Liver (tissue), 9 donors: ENCODE measurements around the gene DNAJB6. TPM values are rescaled to one million over a fixed set of nuclear protein-coding genes. Genes with fewer than 3 reads are reported as not detected.

Experiments
- DNase-seq: peaks from one replicate; pipeline ENCODE4 v3.0.0-alpha.2; 2017; ENCODE audit warnings: low spot score
- H3K27ac ChIP-seq, 2 donors: one replicate each; pipeline ENCODE4 v1.7.0; 2013; ENCODE audit warnings: inconsistent platforms in 2 of 2, low read length in 2 of 2, control low read depth in 1 of 2, low read depth in 1 of 2, mild to moderate bottlenecking in 1 of 2
- H3K27me3 ChIP-seq, 4 donors: one replicate each; pipeline versions ENCODE4 v1.6.1 to v1.7.0; 2013; ENCODE audit warnings: low read length in 3 of 4, inconsistent platforms in 1 of 4, mild to moderate bottlenecking in 1 of 4, moderate library complexity in 1 of 4; ENCODE audit not compliant: control insufficient read depth in 4 of 4, insufficient read depth in 4 of 4
- H3K36me3 ChIP-seq, 4 donors: one replicate each; pipeline versions ENCODE4 v1.6.1 to v1.7.0; 2013; ENCODE audit warnings: low read length in 3 of 4, mild to moderate bottlenecking in 3 of 4, low read depth in 1 of 4, moderate library complexity in 1 of 4; ENCODE audit not compliant: control insufficient read depth in 4 of 4, insufficient read depth in 3 of 4
- H3K4me1 ChIP-seq, 4 donors: one replicate each; pipeline versions ENCODE4 v1.6.1 to v1.7.0; 2013; ENCODE audit warnings: low read length in 3 of 4, mild to moderate bottlenecking in 3 of 4, moderate library complexity in 1 of 4; ENCODE audit not compliant: control insufficient read depth in 4 of 4, insufficient read depth in 4 of 4
- H3K4me3 ChIP-seq, 3 donors: one replicate each; pipeline versions ENCODE4 v1.6.1 to v1.7.0; 2013; ENCODE audit warnings: low read length in 3 of 3, control low read depth in 1 of 3, low read depth in 1 of 3, mild to moderate bottlenecking in 1 of 3
- H3K9ac ChIP-seq, 2 donors: one replicate each; pipeline ENCODE4 v1.7.0; 2013; ENCODE audit warnings: low read length in 2 of 2, mild to moderate bottlenecking in 2 of 2, moderate library complexity in 2 of 2, control low read depth in 1 of 2, low read depth in 1 of 2
- H3K9me3 ChIP-seq, 4 donors: one replicate each; pipeline versions ENCODE4 v1.6.1 to v1.7.0; 2013; ENCODE audit warnings: low read length in 3 of 4; ENCODE audit not compliant: control insufficient read depth in 4 of 4
- CTCF ChIP-seq: fragments of 150-350 bp; IDR thresholded peaks from 2 replicates; pipeline ENCODE4 v1.5.1; 2017; ENCODE audit warnings: improper control_type of control experiment, low read depth, low read length; ENCODE audit not compliant: missing input control
- EGR1 ChIP-seq, 2 donors: IDR thresholded peaks; 2 replicates each; pipeline ENCODE4 v1.6.1; 2016 to 2018; ENCODE audit warnings: antibody characterized with exemption in 2 of 2, low read depth in 2 of 2
- FOXA1 ChIP-seq: IDR thresholded peaks from 2 replicates; pipeline ENCODE4 v1.6.1; 2016; ENCODE audit warnings: antibody characterized with exemption
- HNF4G ChIP-seq: IDR thresholded peaks from 2 replicates; pipeline ENCODE4 v1.6.1; 2016; ENCODE audit warnings: antibody characterized with exemption
- MAX ChIP-seq: IDR thresholded peaks from 2 replicates; pipeline ENCODE4 v1.6.1; 2016; ENCODE audit warnings: antibody characterized with exemption
- NR2F2 ChIP-seq: IDR thresholded peaks from 2 replicates; pipeline ENCODE4 v1.6.1; 2016; ENCODE audit warnings: antibody characterized with exemption
- REST ChIP-seq: IDR thresholded peaks from 2 replicates; pipeline ENCODE4 v1.6.1; 2016; ENCODE audit warnings: antibody characterized with exemption, mild to moderate bottlenecking
- RXRA ChIP-seq, 2 donors: IDR thresholded peaks; 2 replicates each; pipeline ENCODE4 v1.6.1; 2017 to 2018; ENCODE audit warnings: antibody characterized with exemption in 2 of 2, mild to moderate bottlenecking in 1 of 2
- SP1 ChIP-seq: IDR thresholded peaks from 2 replicates; pipeline ENCODE4 v1.6.1; 2018; ENCODE audit warnings: antibody characterized with exemption, mild to moderate bottlenecking
- ZBTB33 ChIP-seq: IDR thresholded peaks from 2 replicates; pipeline ENCODE4 v1.6.1; 2016; ENCODE audit warnings: antibody characterized with exemption
- WGBS: extraction: QIAGEN DNeasy Blood & Tissue Kit; methylation state at CpG from one replicate; pipeline ENCODE4 v1.1.7; 2013; 5-methylcytosine and 5-hydroxymethylcytosine counted together
- polyA plus RNA-seq, 2 donors: library from polyadenylated mRNA; stranded (reverse) in 1 of 2; unstranded in 1 of 2; fragments of 200-250 nt in 1 of 2; fragments of >200 nt in 1 of 2; fragmentation: Nextera tagmentation in 1 of 2; extraction: Ambion mirVana in 1 of 2; gene quantifications; one replicate each; pipeline versions ENCODE4 v1.2.1 to v1.2.3, GENCODE V29; 2013 to 2015
- total RNA-seq, 2 donors: library from RNA; depleted of rRNA; stranded (reverse); fragments of >200 nt; gene quantifications; one replicate each; pipeline ENCODE4 v1.2.3, GENCODE V29; 2014
- donor health status: healthy.
- donor health status: healthy.
- donor health status: healthy.
- donor health status: healthy.
- donor health status: healthy.

The DNAJB6 gene
- total and polyA plus RNA-seq, 4 donors, result 26.5 to 46.6 (median 42.4) TPM

- no peak for TF ChIP-seq REST
Measured at GRCh38 chr7:157464971-157465886, 128.4 kb downstream of the DNAJB6 start (continued).

GRCh38 chr7:157465891-157466866, 129.4 kb downstream of the DNAJB6 start:
- Histone ChIP-seq H3K36me3 (no peaks in the 10 kb centered on the region), H3K9me3 (no peaks in the 10 kb centered on the region), H3K27me3 (no peaks in the 10 kb centered on the region), H3K27ac (no peak overlapping the region), H3K9ac (no peak overlapping the region), H3K4me1 (no peaks in the 10 kb centered on the region), H3K4me3 (no peak overlapping the region)
- DNase-seq, result no peak
- TF ChIP-seq NR2F2 (no peak), MAX (no peak), REST (no peak), CTCF (no peak), SP1 (no peak), EGR1 (IDR thresholded peaks at IDR 0.05; ENCODE audit: low read depth in 2 of 2) (no peak), HNF4G (no peak), ZBTB33 (no peak), FOXA1 (no peak), RXRA (IDR thresholded peaks at IDR 0.05) (no peak)
- WGBS, result 87% methylated on average over 41 of the region's 41 CpGs
